Measurements from ENCODE around the gene CLDN34.

The CLDN34 gene

GRCh38 chrX:9966775-9967408 is at the start of gene CLDN34:
TSS of gene CLDN34 (plus strand) at chrX:9967358. CDS start at chrX:9967358, 0 bp downstream.
- DNase-seq (ENCODE audit: extremely low read depth, low read depth): no peak
- TF ChIP-seq, protein P1, sequence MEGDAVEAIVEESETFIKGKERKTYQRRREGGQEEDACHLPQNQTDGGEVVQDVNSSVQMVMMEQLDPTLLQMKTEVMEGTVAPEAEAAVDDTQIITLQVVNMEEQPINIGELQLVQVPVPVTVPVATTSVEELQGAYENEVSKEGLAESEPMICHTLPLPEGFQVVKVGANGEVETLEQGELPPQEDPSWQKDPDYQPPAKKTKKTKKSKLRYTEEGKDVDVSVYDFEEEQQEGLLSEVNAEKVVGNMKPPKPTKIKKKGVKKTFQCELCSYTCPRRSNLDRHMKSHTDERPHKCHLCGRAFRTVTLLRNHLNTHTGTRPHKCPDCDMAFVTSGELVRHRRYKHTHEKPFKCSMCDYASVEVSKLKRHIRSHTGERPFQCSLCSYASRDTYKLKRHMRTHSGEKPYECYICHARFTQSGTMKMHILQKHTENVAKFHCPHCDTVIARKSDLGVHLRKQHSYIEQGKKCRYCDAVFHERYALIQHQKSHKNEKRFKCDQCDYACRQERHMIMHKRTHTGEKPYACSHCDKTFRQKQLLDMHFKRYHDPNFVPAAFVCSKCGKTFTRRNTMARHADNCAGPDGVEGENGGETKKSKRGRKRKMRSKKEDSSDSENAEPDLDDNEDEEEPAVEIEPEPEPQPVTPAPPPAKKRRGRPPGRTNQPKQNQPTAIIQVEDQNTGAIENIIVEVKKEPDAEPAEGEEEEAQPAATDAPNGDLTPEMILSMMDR (IDR thresholded peaks at IDR 0.05; ENCODE audit: low read depth, low read length, missing control alignments): no peak
- no peak within 1 kb of the TSS for H3K4me3 ChIP-seq (replicated peaks; ENCODE audit: low read depth, low read length)

DNA sequence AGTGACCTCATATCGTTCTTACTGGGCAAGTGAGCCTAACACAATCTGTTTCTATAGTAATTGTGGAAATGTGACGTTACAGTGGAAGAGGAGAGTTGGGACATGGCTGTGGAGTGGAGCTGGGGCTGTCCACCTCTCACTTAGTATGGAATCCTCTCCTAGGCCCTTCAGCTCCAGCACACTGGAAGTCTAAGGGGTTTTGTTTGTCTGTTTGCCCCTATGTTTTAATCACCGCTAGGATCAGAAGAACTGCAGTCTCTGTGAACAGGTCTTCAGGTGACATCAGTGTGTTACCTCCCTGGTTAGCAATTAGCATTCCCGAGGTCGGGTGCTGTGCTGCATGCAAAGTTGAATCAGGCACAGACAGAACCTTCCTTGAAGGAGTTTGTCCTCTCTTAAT is 49.3 kb upstream of the CLDN34 start:
- DNase-seq (ENCODE audit: extremely low read depth, low read depth): no peak
- H3K4me3 ChIP-seq (replicated peaks; ENCODE audit: low read depth, low read length): no peak overlapping the region
- TF ChIP-seq, protein P1 (IDR thresholded peaks at IDR 0.05; ENCODE audit: low read depth, low read length, missing control alignments): no peak

GRCh38 chrX:9919632-9920172 is 47.5 kb upstream of the CLDN34 start:
- DNase-seq (ENCODE audit: extremely low read depth, low read depth): no peak
- no peak overlapping the region for H3K4me3 ChIP-seq (replicated peaks; ENCODE audit: low read depth, low read length)
- TF ChIP-seq, protein P1 (IDR thresholded peaks at IDR 0.05; ENCODE audit: low read depth, low read length, missing control alignments): no peak

DNA sequence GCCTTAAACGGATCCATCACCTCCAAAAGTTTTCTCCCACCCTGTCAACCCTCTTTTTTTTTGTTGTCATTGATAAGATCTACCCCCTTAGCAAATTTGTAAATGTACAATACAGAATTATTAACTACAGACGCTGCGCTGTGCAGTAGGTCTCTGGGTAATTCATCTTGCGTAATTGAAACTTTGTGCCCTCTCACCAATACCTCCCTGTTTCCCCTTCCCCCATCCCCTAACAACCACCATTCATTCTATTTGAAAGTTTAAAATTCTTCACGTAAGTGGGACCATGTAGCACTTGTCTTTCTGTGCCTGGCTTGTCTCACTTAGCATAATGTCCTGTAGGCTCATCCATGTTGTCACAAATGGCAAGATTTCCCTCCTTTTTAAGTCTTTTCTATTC is 45.8 kb upstream of the CLDN34 start:
- DNase-seq (ENCODE audit: extremely low read depth, low read depth): no peak
- TF ChIP-seq, protein P1 (IDR thresholded peaks at IDR 0.05; ENCODE audit: low read depth, low read length, missing control alignments): no peak
- H3K4me3 ChIP-seq (replicated peaks; ENCODE audit: low read depth, low read length): no peak overlapping the region

GRCh38 chrX:9923357-9923756 is 43.8 kb upstream of the CLDN34 start:
- TF ChIP-seq, protein P1 (IDR thresholded peaks at IDR 0.05; ENCODE audit: low read depth, low read length, missing control alignments): no peak
- no peak overlapping the region for H3K4me3 ChIP-seq (replicated peaks; ENCODE audit: low read depth, low read length)
- no peak for DNase-seq (ENCODE audit: extremely low read depth, low read depth)

DNA sequence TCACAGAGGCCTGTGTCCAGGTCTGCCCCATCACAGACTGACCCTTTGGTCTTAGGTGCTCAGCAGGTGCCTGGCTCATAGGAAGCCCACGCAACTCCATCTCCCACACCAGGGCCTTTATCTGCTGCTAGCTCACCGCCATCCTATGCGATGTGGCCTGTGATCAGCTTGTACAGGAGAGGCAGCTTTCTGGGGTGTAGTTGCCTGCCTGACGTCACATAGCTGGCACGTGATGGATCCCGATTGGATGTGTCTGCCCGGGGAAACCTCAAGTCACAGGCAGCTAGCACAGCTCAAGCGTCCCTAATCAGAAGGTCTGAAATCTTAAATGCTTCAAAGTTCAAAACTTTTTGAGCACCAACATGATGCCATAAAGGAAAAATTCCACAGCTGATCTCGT is 41.2 kb upstream of the CLDN34 start:
- H3K4me3 ChIP-seq (replicated peaks; ENCODE audit: low read depth, low read length): no peak overlapping the region
- TF ChIP-seq, protein P1 (IDR thresholded peaks at IDR 0.05; ENCODE audit: low read depth, low read length, missing control alignments): no peak
- DNase-seq (ENCODE audit: extremely low read depth, low read depth): no peak

All from HFF-Myc (cell line).